Measurements from ENCODE around the gene SLC25A22.
A peak's percentile ranks its signal among the peaks of the same experiment; 100 is the strongest.

SLC25A22 gene

GRCh38 chr11:769887-770641 lies 28.0 kb downstream of the SLC25A22 start:
- no peak for DNase-seq

- no peak for DNase-seq
Observed at GRCh38 chr11:767238-767637, 30.8 kb downstream of the SLC25A22 start.

- no peak for DNase-seq
Observed at GRCh38 chr11:766936-767210, 31.2 kb downstream of the SLC25A22 start.

GRCh38 chr11:766106-766935 lies 31.8 kb downstream of the SLC25A22 start:
- DNase-seq: no peak

GRCh38 chr11:765802-766091 lies 32.3 kb downstream of the SLC25A22 start:
- no peak for DNase-seq

- peak; percentile 52 for DNase-seq
Observed at GRCh38 chr11:765025-765801, 32.9 kb downstream of the SLC25A22 start.

- no peak for DNase-seq
Observed at GRCh38 chr11:764322-765024, 33.6 kb downstream of the SLC25A22 start.

- no peak for DNase-seq
Observed at GRCh38 chr11:763549-764321, 34.3 kb downstream of the SLC25A22 start.

GRCh38 chr11:763073-763463 lies 35.0 kb downstream of the SLC25A22 start:
- DNase-seq: no peak

GRCh38 chr11:762421-763072 lies 35.5 kb downstream of the SLC25A22 start:
- peak; percentile 96 for DNase-seq

- no peak for DNase-seq
Observed at GRCh38 chr11:761526-762108, 36.5 kb downstream of the SLC25A22 start.

GRCh38 chr11:760236-760635 lies 37.8 kb downstream of the SLC25A22 start:
- DNase-seq: no peak

- no peak for DNase-seq
Observed at GRCh38 chr11:749731-750130, 48.4 kb downstream of the SLC25A22 start.

GRCh38 chr11:748007-748359 lies 50.1 kb downstream of the SLC25A22 start:
- DNase-seq: peak; percentile 35

- DNase-seq: peak; percentile 86
Observed at GRCh38 chr11:747158-748006, 50.7 kb downstream of the SLC25A22 start, which contains the start of gene TALDO1. Gene TALDO1, plus strand, starts transcription at chr11:747464. Its CDS starts 18 bp downstream, at chr11:747482.

GRCh38 chr11:746289-747157 lies 51.6 kb downstream of the SLC25A22 start:
- DNase-seq: peak; percentile 40

- no peak for DNase-seq
Observed at GRCh38 chr11:745428-745827, 52.7 kb downstream of the SLC25A22 start.

GRCh38 chr11:742571-743201 lies 55.4 kb downstream of the SLC25A22 start:
- no peak for DNase-seq

- no peak for DNase-seq
Observed at GRCh38 chr11:742156-742546, 55.9 kb downstream of the SLC25A22 start.
